Right hindlimb (tissue), 1 donor: ENCODE data around the gene NCAM1.
"Not testable (repeated sequence)": the region's sequence is repeated elsewhere in the genome, so short reads cannot be mapped to it uniquely, and the experiment has no call there.

ENCODE experiments used
- DNase-seq: peaks from one replicate; pipeline ENCODE4 v3.0.0-alpha.2; 2018

The NCAM1 gene

DNA sequence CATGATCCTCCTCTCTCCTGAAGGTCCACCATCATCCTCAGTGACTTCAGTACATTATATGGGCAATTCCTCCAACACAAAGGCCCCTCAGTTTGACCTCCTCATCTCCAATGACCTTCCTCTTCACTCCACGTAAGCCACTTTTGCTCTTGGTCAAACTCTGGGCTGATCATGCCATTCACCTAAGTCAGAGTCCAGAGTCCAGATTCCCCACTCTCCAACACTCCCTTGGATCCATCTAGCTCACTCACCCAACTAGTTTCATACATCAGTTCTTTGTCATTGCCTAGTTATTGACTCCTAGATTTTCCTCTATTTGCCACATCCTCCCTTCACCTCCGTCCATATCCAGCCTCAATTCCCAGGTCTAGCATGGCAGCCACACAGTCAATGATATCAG, 322.7 kb downstream of the NCAM1 start:
- no peak for DNase-seq

DNA sequence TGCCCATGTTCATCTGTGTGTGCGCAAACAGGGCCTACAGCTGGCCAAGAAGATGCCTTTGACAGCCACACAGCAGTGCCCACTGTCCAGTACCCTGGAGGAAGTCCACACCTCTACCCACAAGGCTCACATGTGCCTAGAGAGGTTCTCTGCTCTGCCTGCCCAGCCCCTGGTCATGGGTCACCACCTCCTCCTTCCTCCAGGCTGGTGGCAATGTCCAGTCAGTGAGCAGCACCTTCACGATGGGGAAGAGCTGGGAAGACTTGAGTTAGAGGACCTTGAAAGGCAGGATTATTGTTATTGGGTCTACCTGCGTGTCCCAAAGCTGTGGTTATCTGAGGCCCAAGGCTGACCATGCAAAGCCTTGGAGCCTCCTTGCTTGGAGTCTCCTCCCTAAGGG, 324.8 kb downstream of the NCAM1 start:
- DNase-seq = no peak

DNA sequence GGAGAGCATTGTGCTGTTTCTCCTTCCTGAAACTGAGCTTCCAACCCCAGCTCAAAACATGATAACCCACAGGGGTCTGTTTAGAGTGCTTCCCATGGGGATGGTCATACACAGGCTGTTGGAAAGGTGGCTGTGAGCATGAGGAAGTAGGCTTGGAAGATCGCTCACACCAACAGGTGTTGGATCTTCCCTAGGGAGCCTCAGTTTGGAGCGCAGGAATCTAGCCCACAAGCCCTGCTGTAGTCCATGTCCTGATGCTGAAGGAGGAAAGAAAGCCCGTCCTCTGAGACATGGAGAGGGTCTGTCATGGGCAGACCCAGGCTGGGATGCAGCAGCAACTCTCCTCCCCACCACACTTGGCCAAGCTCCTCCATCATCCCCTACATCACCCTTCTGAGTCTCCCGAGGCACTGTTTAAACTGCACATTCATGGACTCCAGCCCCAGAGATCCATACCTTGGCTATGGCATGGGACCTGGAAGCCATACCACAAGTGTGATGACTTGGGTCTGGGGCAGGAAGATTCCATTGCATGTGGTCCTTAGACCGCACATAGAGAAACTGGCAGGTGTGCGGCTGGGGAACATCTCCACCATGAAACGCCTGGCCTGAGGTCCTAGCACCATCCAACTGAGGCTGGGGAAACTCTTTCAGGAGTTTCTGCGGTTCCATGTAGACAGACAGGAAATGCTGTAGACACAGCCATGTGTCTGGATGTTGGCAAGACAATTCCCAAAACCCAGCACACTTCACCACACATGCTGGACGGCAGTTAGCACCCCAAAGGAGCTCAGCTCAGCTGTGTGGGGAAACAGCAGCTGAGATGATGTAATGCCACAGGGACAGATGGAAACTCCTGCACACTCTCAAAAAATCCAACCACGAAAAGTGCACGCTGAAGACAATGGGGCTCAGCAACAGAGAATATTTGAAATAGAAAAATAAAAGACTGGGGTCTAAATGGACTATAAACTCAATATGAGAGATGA, 325.6 kb downstream of the NCAM1 start:
- peak; percentile 67 for DNase-seq

DNA sequence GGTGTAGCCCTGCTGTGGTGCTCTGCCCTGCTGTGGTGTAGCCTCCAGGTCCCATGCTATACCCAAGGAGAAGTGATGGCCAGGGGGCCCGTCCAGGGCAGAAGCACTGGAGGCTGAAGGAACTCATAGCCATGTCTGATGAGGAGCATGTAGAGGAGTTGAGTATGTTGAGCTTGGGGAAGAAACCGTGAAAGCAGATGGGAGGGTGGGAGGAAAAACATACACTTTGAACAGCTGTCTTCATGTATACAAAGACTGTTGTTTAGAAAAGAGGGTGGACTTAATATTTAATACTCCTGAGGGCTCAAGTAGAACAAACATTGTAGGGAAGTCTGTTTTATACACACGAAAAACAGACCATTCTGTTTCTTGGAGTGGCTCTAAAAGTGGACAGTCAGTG, 326.6 kb downstream of the NCAM1 start:
- no peak for DNase-seq

DNA sequence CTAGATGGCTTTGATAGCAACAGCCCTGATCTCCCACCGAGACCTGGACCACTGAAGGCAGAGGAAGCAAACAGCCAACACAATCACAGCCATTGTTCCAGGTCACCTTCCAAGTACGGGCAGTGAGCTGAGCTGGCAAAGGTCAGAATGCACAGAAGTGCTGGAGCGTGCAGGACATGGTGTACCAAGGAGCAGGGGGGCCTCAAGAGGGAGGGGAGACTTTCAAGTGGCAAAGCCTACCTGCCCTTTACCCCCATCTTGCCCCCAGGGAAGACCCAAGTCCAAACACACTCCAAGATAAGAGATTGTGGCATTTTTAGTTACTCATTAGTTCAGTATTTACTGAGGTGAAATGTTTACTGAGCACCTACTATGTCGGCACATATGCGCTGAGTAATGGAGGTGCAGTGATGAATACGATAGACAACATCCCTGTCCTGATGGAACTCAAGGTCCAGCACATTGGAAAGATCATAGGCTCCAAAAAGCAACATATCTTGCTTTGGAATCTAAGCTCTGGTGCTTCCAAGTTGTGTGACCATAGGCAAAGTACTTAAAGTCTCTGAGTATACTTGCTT, 327.2 kb downstream of the NCAM1 start:
- no peak for DNase-seq

DNA sequence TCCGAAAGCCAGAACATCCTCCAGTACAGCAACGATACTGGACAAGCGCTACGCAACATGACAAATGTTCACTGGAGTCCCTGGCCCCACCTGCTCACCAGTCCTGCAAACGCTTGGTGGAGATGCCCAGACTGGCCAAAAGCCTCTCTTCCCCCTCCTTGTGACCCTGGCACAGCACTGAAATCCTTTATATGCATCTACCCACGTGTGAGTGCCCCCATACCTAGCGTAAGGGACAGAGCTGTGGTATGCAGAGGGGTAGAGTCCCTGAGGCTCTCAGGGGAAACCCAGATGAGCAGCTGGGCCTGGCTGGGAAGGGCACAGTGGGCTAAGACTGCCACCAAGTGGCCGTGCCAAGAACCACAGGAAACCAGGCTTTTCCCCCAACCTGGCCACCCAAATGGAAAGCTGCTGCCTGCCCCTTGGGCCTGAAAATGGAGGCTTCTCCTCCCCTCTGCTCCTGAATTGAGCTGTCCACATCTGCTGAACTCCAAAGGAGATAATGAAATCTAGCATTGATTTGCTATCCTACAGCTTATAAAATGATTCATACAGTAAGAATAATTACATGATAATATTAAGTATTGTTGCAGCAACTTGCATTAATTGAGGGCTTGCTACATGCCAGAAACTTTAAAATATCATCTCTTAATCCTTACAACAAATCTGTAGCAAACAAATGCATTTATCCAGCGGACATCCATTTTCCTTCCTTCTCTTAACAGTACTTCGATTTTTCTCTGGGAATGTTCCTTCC, 328.4 kb downstream of the NCAM1 start:
- peak; percentile 62 for DNase-seq

DNA sequence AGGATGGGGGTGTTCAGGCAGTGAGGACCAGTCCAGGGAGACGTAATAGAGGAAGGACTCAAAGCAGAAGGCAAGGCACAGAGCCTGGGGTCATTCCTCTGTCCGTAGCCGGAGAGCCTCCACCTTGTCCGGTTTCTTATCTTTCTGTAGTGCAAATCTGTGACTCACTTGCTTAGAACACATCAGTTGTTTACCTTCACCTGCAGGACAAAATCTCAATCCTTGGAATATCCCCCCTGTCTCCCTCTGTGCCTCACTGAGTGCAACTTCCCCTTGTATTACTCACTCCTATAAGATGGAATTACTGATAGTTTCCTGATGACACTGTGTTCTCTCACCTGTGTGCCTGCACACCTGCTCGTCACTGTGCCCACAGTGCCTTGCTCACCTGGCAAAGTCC, 332.7 kb downstream of the NCAM1 start:
- DNase-seq = no peak

DNA sequence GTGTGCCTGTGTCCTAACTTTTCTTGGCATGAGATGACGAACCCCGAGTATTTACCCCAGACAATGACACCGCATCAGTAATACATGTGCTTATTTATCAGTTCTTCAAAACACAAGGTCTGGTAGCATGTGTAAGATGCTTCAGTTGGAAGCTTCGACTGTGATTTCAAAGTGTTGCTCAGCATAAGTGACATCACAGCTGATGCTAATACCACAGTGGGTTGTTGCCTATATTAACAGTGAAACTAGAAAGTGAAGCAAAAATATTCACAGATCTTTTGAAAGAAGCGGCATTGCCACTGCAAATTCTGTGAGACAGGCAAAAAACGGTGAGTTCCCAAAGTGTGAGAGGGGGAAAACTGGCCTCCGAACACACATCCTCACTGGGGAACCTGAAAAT, 334.8 kb downstream of the NCAM1 start:
- no peak for DNase-seq

DNA sequence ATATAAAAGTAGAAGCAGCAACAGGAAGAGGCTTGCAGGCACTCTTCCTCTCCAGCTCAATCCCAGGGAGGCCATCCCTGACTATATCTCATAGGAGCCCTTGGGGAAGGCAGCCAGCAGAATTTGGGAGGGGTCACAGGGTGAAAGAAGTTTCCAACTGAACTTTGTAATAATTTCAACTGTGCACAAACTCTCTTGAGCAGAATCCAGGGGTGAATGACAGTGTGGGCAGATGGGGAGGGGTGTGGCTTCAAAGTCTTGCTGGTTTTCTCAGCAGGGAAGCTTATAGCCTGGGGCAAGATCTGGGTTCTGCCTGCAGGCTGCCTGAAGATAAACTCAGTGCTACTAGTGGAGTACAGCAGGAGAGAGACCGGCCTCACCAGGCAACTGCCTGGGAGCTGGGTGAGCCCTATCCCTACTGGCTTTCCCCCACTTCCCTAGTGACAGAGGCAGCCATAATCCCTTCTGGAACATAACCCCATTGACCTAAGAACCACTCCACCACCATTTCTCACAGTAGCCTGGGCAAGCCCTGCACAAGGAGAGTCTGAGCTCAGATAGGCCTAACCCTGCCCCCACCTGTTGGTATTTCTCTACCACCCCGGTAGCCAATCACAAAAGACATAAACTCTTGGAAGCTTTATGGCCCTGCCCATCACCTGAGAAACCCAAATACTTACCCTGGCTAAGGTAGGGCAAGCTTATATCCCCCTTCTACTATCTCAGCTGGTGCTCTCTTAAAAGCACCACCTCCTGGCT, 335.4 kb downstream of the NCAM1 start:
- DNase-seq = no peak

DNA sequence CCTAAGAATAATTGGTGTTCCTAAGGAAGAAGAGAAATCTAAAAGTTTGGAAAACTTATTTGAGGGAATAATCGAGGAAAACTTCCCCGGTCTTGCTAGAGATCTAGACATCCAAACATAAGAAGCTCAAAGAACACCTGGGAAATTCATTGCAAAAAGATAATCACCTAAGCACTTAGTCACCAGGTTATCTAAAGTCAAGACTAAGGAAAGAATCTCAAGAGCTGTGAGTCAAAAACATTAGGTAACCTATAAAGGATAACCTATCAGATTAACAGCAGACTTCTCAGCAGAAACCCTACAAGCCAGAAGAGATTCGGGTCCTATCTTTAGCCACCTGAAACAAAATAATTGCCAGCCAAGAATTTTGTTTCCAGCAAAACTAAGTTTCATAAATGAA, 337.3 kb downstream of the NCAM1 start:
- DNase-seq = not testable (repeated sequence)

DNA sequence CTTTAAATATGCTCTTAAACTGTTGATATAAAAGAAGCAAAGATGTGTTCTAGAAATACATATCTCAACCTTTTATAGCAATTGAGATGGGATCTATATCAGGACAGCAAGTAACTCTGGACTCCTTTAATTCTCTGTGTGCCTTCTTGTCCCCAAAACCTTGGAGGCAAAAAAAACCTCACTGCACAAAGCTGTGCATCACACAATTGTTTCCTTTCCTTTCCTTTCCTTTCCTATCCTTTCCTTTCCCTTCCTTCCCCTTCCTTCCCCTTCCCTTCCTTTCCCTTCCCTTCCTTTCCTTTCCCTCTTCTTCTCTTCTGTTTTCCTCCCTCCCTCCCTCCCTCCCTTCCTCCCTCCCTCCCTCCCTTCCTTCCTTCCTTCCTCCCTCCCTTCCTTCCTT, 343.7 kb downstream of the NCAM1 start:
- no peak for DNase-seq

DNA sequence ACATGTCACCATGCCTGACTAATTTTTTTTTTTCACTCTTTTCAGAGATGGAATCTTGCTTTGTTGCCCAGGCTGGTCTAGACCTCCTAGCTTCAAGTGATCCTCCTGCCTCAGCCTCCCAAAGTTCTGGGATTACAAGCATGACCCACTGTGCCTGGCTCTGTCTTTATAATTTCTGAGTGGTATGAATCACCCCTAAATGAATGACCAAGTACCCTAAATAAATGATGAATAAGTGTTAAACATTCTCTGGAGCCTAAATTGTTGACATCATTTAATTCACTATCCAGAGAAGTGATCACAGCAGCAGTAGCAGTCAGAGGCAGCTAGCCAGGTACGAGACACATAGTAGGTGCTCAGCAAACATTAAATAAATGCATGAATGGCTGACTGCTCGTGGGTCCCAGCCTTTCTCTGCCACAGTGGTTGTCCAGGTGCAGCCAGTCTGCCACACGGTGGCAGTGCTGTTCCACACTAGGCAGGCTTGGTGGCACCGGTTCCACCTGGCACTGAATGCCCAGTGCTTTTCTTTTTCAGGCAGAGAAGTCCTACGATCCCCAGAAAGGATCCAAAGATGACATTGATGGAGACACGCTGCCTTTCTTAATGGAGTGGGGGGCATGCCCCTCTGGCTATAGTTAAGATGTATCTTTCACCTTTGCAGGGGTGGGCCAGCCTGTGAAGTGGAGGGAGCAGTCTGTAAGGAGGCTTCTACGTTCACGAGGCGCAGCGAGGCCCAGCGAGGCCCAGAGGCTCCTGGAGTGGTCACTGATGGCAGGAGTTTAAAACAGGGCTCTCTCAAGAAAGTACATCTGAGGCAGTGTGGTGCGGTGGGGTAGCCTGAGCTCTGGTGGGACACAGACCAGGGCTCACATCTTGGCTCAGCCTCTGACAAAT, 344.5 kb downstream of the NCAM1 start:
- DNase-seq = peak; percentile 70

DNA sequence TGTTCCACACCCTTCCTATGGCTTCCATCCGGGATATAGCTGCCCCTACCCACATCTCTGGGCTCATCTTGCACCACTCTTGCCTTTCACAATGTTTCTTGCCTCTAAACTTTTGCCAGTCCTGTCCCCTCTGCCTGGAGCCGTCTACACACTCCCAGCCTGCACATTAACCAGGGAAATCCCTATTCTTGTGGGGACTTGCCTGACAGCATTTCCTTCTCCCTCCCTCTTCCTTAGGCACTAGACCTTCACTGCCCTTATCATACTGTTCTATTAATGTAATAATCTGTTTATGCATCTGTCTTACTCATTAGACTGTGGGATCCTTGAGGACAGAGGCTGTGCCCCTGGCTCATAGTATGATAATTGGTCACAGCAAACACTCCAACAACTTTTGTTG, 347.4 kb downstream of the NCAM1 start:
- DNase-seq = no peak

DNA sequence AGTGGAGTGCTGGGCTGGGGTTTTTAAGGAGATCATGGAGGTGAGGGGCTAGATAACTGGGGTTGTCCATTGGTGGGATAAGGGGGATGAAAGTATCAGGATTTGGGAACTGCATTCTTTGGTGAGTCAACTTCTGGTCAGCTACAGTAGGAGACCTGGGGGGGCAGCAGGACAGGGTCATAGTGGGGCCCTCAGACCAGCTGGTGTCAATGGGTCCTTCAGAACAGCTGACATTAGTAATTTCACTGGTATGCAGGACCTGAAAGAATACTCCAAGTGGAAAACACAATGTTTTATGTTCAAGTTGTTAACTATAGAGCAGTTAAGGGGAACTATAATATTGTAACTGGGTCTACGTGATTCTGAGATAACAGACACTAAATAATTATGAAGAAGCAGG, 350.3 kb downstream of the NCAM1 start:
- DNase-seq = no peak

DNA sequence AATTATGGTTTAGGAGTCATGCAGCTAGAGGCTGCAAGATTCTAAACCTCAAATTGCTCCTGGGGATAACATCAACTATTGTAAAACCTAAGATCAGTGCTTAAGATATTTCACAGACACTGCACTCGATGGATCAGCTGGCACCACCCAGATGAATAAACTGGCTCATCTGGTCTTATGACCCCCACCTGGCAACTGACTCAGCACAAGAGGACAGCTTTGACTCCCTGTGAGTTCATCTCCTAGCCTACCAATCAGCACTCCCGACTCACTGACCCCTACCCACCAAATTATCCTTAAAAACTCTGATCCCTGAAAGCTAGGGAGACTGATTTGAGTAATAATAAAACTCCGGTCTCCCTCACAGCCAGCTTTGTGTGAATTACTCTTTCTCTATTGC, 352.4 kb downstream of the NCAM1 start:
- no peak for DNase-seq

DNA sequence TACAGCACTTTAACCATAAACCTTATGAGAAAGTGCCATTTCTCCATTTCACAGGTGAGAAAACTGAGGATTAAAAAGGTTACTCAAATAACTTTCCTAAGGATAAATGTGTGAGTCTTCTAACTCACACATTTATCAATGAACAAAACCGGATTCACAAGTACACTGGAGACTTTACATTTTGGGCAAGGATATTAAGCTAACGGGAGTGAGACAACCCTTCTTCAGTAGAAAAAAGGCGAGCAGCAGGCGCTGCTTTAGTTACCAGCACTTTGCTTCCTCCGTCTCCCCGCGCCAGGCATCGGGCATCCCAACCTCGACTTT, 352.8 kb downstream of the NCAM1 start:
- no peak for DNase-seq

DNA sequence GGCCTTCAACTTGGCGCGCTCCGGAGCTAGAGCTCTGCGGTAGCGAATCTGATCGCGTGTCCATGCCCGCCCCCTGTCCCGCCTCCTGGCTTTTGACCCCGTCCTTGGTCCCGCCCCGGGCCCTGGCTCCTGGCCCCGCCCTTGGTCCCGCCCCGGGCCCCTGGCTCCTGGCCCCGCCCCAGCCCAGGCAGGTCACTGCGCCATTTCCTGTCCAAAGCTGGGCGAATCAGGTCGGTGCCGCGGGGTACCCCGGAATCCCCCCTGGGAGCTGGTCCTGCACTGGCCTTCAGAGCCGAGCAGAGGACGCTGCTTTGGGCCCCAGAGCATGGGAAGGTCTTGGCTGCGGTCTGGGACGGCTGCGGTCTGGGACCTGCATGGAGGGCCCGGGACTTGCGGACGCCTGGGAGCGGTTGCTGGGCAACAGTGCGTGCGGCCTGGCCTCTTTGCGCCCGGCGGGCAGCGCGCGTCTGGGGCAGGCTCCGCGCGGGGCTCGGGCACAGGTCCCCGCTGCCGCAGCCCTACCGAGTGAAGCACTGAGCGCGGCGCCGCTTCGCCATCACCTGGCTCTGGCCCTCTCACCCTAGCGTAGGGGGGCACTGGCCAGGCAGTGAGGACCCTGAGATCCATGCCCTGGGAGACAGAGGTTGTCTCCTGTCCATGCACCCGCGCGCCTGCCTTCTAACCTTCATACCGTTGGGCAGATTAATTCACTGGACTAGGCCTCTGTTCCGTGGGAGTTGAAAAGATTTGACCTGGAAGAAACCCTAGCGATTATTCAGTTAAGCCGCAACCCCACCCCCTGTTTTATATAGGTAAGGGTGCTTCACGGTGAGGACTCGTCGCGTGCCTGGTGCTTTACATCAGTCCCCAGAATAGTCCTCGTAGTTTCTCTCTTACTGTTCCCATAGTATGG, 353.4 kb downstream of the NCAM1 start, which contains the start of gene TTC12:
TSS of gene TTC12 (plus strand) at position 195 of the 913 bp plus-strand sequence. CDS start 1,675 bp downstream, outside the sequence.
- DNase-seq = peak; percentile 95

DNA sequence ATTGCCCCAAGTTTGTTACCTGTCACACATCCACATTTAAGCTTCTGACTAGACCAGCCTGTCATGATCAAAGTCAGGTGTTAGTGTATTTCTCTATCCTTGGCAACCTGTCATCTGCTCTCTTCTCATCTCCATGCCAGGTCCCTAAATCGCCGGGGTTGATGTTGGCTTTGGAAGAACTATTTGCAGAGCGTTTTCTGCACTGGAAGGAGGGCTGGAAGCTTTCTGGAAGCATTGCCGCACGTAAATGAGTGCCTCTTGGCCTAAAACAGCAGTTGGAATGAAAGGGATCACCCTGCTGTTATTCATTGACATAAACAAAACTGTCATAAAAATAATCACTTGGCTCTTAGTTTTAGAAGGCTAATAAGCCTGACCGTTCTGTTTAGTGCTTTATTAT, 354.6 kb downstream of the NCAM1 start:
- no peak for DNase-seq

DNA sequence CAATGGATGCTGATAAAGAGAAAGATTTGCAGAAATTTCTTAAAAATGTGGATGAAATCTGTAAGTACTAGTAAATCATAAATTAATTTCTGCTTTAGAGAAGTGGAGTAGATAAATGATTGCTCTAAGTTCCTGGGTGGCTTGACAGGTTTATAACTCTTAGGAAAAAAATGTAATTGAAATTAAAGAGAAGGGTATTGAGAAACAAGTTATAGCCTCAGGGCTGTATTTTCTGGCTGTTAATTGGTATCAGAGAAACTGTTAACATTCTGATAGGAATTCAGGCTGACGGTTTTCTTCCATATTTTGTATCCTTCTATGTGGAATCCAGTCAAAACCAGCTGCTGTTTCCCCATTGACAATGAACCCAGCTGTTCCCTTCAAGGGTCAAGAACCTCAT, 355.0 kb downstream of the NCAM1 start:
- DNase-seq = no peak

DNA sequence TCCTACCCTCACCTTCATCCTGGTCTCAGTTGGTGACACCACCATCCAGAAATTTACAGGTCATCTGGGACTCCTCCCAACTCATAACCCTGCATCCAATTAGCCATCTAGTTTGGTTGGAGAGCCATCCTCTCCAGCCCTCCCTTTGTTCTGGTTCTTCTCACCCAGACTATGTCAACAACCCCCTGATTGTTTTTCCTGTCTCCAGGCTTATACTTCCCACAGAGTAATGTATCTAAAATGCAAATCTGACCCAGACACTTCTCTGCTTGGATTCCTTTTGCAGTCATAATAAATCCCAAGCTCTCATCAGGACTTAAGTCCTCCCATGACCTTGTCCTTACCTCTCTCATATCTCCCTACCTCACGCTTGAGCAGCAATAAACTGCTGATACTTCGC, 356.1 kb downstream of the NCAM1 start:
- no peak for DNase-seq

DNA sequence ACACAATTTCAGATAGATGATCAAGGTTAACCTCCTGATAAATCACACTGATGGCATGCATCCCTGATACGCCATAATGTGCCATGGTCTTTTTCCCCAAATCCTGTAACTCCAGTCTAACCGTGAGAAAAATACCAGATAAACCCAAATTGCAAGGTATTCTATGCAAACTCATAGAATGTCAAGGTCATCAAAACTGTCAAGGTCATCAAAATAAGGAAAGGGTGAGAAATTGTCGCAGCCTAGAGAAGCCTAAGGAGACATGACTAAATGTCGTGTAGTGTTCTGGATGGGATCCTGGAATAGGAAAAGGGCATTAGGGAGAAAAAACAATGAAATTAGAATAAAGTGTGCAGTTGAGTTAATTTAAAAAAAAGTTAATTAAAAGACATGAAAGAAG, 357.9 kb downstream of the NCAM1 start:
- DNase-seq = no peak
